Measurements from ENCODE around the gene EDIL3. TPM values are rescaled to one million over a fixed set of nuclear protein-coding genes. Genes with fewer than 3 reads are reported as not detected.

Gene EDIL3
- total and polyA plus RNA-seq, 10 of the 15 experiments (the other 5 are each of a cell fraction or from before 2014, with no cell fraction given): 0.01 to 0.62 (median 0.20) TPM

DNA sequence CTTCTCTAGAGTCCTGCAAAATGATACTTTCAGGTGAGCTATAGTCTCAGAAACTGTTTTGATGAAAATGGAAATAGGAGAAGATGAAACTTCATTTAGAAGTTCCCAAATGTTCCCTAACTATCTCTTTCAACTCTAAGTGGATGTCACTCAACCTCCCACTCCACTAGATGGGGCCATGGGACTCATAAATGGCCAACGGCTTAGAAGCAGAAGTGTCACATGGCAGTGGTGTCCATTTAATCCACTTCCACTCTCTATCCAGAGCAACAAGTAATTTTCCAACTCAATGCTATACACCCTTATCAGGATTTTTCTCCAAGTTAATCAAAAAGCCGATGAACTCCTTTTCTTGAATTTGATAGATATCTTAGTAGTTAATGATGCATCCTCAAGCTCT lies 295.7 kb downstream of the EDIL3 start:
- in situ Hi-C loops (cut with MboI): no loop called here
- DNase-seq (ENCODE audit: low read depth, low spot score) (no peak), ATAC-seq (peak; percentile 71), FAIRE-seq (no peak)
- H3K27me3 ChIP-seq (replicated peaks in 1 of 2; ENCODE audit: control insufficient read depth in 2 of 2, insufficient read depth in 2 of 2, low read length in 1 of 2): no peaks in the 10 kb centered on the region
- ChIA-PET CTCF (interaction anchor here (0.7 to 3.1 kb wide), 13 partner anchors 12 to 960 kb away, joined by 3 to 14 read pairs (median 4); no protein-coding TSS in a partner anchor), POLR2A (no interaction called here), SMC1A (ENCODE audit: uncharacterized antibody, unreplicated experiment) (interaction anchor here (0.8 to 1.6 kb wide), 8 partner anchors 8 to 1245 kb away, joined by 3 to 6 read pairs (median 3); no protein-coding TSS in a partner anchor), RAD21 (ENCODE audit: unreplicated experiment) (interaction anchor here (0.8 to 3.0 kb wide), 3 partner anchors 167 to 922 kb away, joined by 3 to 11 read pairs (median 3); no protein-coding TSS in a partner anchor)
- WGBS (ENCODE audit: insufficient coverage, insufficient replicate concordance, low lambda C conversion rate, missing lambda C conversion rate): 0% methylated on average over 2 of the region's 2 CpGs
- no peak overlapping the region for H3K4me2 ChIP-seq (ENCODE audit: control insufficient read depth, insufficient read depth)
- no peak overlapping the region for H3K4me3 ChIP-seq
- no peaks in the 10 kb centered on the region for H3K79me2 ChIP-seq (ENCODE audit: control insufficient read depth, insufficient read depth, low read length)
- H3K4me1 ChIP-seq (ENCODE audit: control insufficient read depth, insufficient read depth, low read length): no peaks in the 10 kb centered on the region
- no peaks in the 10 kb centered on the region for H3K9me3 ChIP-seq (replicated peaks; ENCODE audit: control insufficient read depth, insufficient read depth, low read length)
- H3K36me3 ChIP-seq (ENCODE audit: control insufficient read depth in 2 of 2, insufficient read depth in 2 of 2, low read length in 1 of 2): no peaks in the 10 kb centered on the region
- no peak overlapping the region for H2AFZ ChIP-seq (ENCODE audit: control insufficient read depth, low read depth, low read length)
- intact Hi-C loops (cut with micrococcal nuclease; ENCODE audit: unreplicated experiment): loop anchor here (2.0 to 5.0 kb wide), 2 partner anchors 168 to 370 kb away; no protein-coding TSS in a partner anchor
- no peaks in the 10 kb centered on the region for H4K20me1 ChIP-seq (ENCODE audit: control insufficient read depth, insufficient read depth)
- no peak overlapping the region for H3K27ac ChIP-seq (ENCODE audit: control insufficient read depth, insufficient read depth)
- BruUV-seq (replicated peaks): no TSS peak
- no peak overlapping the region for H3K9ac ChIP-seq (ENCODE audit: control insufficient read depth, insufficient read depth, low read length)
- TF ChIP-seq MTA3 (IDR thresholded peaks at IDR 0.05; ENCODE audit: borderline replicate concordance, low read length) (no peak), REST (IDR thresholded peaks at IDR 0.05; ENCODE audit: low read depth, low read length) (no peak), SPI1 (IDR thresholded peaks at IDR 0.05; ENCODE audit: borderline replicate concordance, insufficient read depth, low read depth, low read length) (no peak), ETV6 (conservative IDR thresholded peaks at IDR 0.05 in 1 of 2, IDR thresholded peaks at IDR 0.05 in 1 of 2; ENCODE audit: borderline replicate concordance in 1 of 2, low read depth in 1 of 2) (no peak), ZNF274 (IDR thresholded peaks at IDR 0.05; ENCODE audit: insufficient read depth, insufficient read length) (no peak), NBN (IDR thresholded peaks at IDR 0.05) (no peak), ZNF384 (IDR thresholded peaks at IDR 0.05; ENCODE audit: borderline replicate concordance, low read depth, low read length) (no peak), CEBPB (IDR thresholded peaks at IDR 0.05; ENCODE audit: borderline replicate concordance in 1 of 2, low read depth in 2 of 2, low read length in 2 of 2) (no peak), SMC3 (IDR thresholded peaks at IDR 0.05; ENCODE audit: borderline replicate concordance, low read length) (peak; percentile 56; the same call in 1 of the 2 replicates), KLF5 (IDR thresholded peaks at IDR 0.05; ENCODE audit: partially characterized antibody) (no peak), RAD51 (IDR thresholded peaks at IDR 0.05) (peak; percentile 51; the same call in 1 of the 2 replicates), CHD4 (IDR thresholded peaks at IDR 0.05) (no peak), NRF1 (conservative IDR thresholded peaks at IDR 0.05; ENCODE audit: low read depth, low read length) (no peak), RAD21 (IDR thresholded peaks at IDR 0.05; ENCODE audit: insufficient read depth, low read depth, low read length) (peak; percentile 59), MYB (IDR thresholded peaks at IDR 0.05; ENCODE audit: borderline replicate concordance, low read depth, low read length) (no peak), WRNIP1 (IDR thresholded peaks at IDR 0.05; ENCODE audit: borderline replicate concordance, low read depth, low read length) (no peak), NR2C1 (IDR thresholded peaks at IDR 0.05) (no peak), NFXL1 (IDR thresholded peaks at IDR 0.05; ENCODE audit: borderline replicate concordance) (no peak), KDM1A (IDR thresholded peaks at IDR 0.05; ENCODE audit: borderline replicate concordance) (no peak)
- TF ChIP-seq, protein P1, sequence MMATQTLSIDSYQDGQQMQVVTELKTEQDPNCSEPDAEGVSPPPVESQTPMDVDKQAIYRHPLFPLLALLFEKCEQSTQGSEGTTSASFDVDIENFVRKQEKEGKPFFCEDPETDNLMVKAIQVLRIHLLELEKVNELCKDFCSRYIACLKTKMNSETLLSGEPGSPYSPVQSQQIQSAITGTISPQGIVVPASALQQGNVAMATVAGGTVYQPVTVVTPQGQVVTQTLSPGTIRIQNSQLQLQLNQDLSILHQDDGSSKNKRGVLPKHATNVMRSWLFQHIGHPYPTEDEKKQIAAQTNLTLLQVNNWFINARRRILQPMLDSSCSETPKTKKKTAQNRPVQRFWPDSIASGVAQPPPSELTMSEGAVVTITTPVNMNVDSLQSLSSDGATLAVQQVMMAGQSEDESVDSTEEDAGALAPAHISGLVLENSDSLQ (IDR thresholded peaks at IDR 0.05): peak; percentile 54
